K562 (cell line): ENCODE results near the gene KAT5. TPM values are rescaled to one million over a fixed set of nuclear protein-coding genes. Genes with fewer than 3 reads are reported as not detected.

Experiments used
- CHCHD3 ChIP-seq: fragments of 250-450 bp; sonication (Bioruptor Pico); IDR thresholded peaks from 2 replicates; pipeline ENCODE4 v2.1.2; 2022; ENCODE audit warnings: mild to moderate bottlenecking
- E4F1 ChIP-seq: fragments of 250-450 bp; sonication (Bioruptor Pico); IDR thresholded peaks from 2 replicates; pipeline ENCODE4 v1.5.0; 2021; ENCODE audit warnings: mild to moderate bottlenecking, borderline replicate concordance
- EP400 ChIP-seq: fragments of 450-650 bp; IDR thresholded peaks from 2 replicates; pipeline ENCODE4 v1.6.1; 2017; ENCODE audit warnings: antibody characterized with exemption, mild to moderate bottlenecking, moderate library complexity
- EZH2 ChIP-seq: IDR thresholded peaks from 2 replicates; pipeline ENCODE4 v1.6.1; 2012; ENCODE audit warnings: low read depth, mild to moderate bottlenecking, inconsistent platforms, low read length, borderline replicate concordance
- GTF2A2 ChIP-seq: IDR thresholded peaks from 2 replicates; pipeline ENCODE4 v1.6.1; 2016; ENCODE audit warnings: mild to moderate bottlenecking, missing genetic modification characterization, missing compliant biosample characterization
- GTF2F1 ChIP-seq: IDR thresholded peaks from 2 replicates; pipeline ENCODE4 v1.6.1; 2011; ENCODE audit warnings: low read depth, low read length, improper control_type of control experiment
- HNRNPLL ChIP-seq: fragments of 200-400 bp; formaldehyde crosslinking; IDR thresholded peaks from 2 replicates; pipeline ENCODE4 v1.6.1; 2017; ENCODE audit warnings: low read length, low read depth, mild to moderate bottlenecking; ENCODE audit not compliant: poor library complexity, severe bottlenecking
- HOXB6 ChIP-seq: fragments of 250-450 bp; sonication (Bioruptor Pico); IDR thresholded peaks from 2 replicates; pipeline ENCODE4 v1.5.1; 2022; ENCODE audit warnings: mild to moderate bottlenecking, borderline replicate concordance
- MTA1 ChIP-seq: fragments of 450-650 bp; IDR thresholded peaks from 2 replicates; pipeline ENCODE4 v1.6.1; 2017; ENCODE audit warnings: borderline replicate concordance
- NONO ChIP-seq, 2 experiments: fragments of 200-400 bp in 1 of 2; fragments of 450-650 bp in 1 of 2; formaldehyde crosslinking in 1 of 2; IDR thresholded peaks; 2 replicates each; pipeline ENCODE4 v1.6.1; 2017; ENCODE audit warnings: low read depth in 2 of 2, mild to moderate bottlenecking in 2 of 2, moderate library complexity in 2 of 2, low read length in 1 of 2
- NUFIP1 ChIP-seq: fragments of 450-650 bp; IDR thresholded peaks from 2 replicates; pipeline ENCODE4 v1.6.1; 2018; ENCODE audit not compliant: partially characterized antibody
- OTX1 ChIP-seq: fragments of 450-650 bp; formaldehyde crosslinking; IDR thresholded peaks from 2 replicates; pipeline ENCODE4 v1.4.0; 2022; ENCODE audit warnings: mild to moderate bottlenecking
- PRPF4 ChIP-seq: fragments of 200-400 bp; formaldehyde crosslinking; IDR thresholded peaks from one replicate; pipeline ENCODE4 v1.6.1; 2017; ENCODE audit warnings: low read length, low read depth, mild to moderate bottlenecking; ENCODE audit not compliant: insufficient read depth, poor library complexity, severe bottlenecking
- RFX1 ChIP-seq: fragments of 450-650 bp; IDR thresholded peaks from 2 replicates; pipeline ENCODE4 v1.6.1; 2016; ENCODE audit warnings: mild to moderate bottlenecking, moderate library complexity
- SREBF1 ChIP-seq: fragments of 150-350 bp; IDR thresholded peaks from 2 replicates; pipeline ENCODE4 v1.6.1; 2014; ENCODE audit warnings: antibody characterized with exemption, low read depth, low read length, borderline replicate concordance
- TSC22D4 ChIP-seq: fragments of 450-650 bp; IDR thresholded peaks from 2 replicates; pipeline ENCODE4 v1.6.1; 2016; ENCODE audit warnings: missing genetic modification characterization, missing biosample characterization, control low read depth
- WHSC1 ChIP-seq: IDR thresholded peaks from one replicate; pipeline ENCODE4 v1.6.1; 2012; ENCODE audit warnings: low read length, control low read depth, inconsistent platforms
- polyA plus RNA-seq, 8 experiments: library from polyadenylated mRNA; depleted of rRNA in 4 of 8; stranded (reverse) in 5 of 8; unstranded in 3 of 8; fragments of >200 nt; fragmentation: Nextera tagmentation in 2 of 8; fragmentation: Illumina TruSeq in 1 of 8; extraction: Ambion mirVana in 2 of 8; extraction: Trizol in 1 of 8; gene quantifications; 2 replicates each; pipeline versions ENCODE4 v1.2.1 to v1.2.3, GENCODE V29; 2011 to 2014; ENCODE audit warnings: inconsistent platforms in 1 of 8, missing spikeins in 1 of 8
- total RNA-seq, 7 experiments: library from RNA; depleted of rRNA in 6 of 7; stranded (reverse); fragments of >200 nt in 6 of 7; fragmentation: Illumina TruSeq in 2 of 7; extraction: Trizol in 2 of 7; gene quantifications; 2 replicates each; pipeline versions ENCODE4 v1.2.1 to v1.2.3, GENCODE V29; 2011 to 2021; ENCODE audit warnings: low replicate concordance in 1 of 7
- TF ChIP-seq, protein P1 (sequence below): sonication (generic); IDR thresholded peaks from 2 replicates; pipeline ENCODE4 v1.6.1; 2016
- TF ChIP-seq, protein P2 (sequence below): sonication (generic); formaldehyde crosslinking; IDR thresholded peaks from 2 replicates; pipeline ENCODE4 v1.8.0; 2022; ENCODE audit warnings: missing genetic modification reagents, mild to moderate bottlenecking, borderline replicate concordance
- TF ChIP-seq, protein P3 (sequence below), 2 experiments: IDR thresholded peaks; 2 replicates each; pipeline ENCODE4 v1.6.1; 2011; ENCODE audit warnings: borderline replicate concordance in 1 of 2, control low read depth in 1 of 2, low read depth in 1 of 2, low read length in 1 of 2, mild to moderate bottlenecking in 1 of 2, mixed read lengths in 1 of 2, moderate library complexity in 1 of 2; ENCODE audit not compliant: insufficient read depth in 1 of 2, insufficient read length in 1 of 2, poor library complexity in 1 of 2, severe bottlenecking in 1 of 2; ENCODE audit errors: extremely low read depth in 1 of 2

KAT5 gene
- total and polyA plus RNA-seq, 9 of the 15 experiments (the other 6 are each of a cell fraction or from before 2014, with no cell fraction given) = 3.6 to 76.8 (median 52.7) TPM

DNA sequence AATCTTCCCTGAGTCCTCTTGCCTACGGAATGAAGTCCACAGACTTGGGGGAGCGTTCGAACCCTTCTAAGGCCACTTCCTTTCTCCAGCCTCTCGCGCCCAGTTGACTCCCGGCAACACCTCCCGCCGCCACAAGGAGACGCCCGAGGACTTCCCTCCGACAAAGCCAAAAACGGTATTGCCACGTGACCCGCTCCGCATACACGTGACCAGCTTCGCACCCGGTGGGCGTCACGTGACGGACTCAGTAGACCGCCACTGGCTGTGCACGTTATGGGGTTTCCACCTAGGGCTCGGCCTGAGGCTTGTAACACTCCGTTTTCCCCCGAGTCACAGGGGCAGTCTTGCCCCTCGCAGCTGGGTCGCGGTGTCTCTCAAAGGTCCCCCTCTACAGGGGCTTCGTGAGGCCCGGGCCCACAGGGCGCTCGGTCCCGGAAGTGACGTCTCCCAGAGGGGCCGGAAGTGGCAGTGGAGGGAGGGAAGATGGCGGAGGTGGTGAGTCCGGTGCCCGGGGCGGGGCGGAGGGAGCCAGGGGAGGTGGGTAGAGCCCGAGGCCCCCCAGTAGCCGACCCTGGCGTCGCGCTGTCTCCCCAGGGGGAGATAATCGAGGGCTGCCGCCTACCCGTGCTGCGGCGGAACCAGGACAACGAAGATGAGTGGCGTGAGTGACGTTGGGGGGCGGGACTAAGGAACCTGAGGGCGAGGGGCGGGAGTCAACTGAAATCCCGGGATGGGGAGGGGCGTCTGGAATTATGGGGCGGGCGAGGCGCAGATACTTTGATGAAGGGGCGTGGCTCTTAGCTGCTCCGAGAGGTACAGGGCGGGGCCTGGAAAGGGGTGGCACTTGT lies at the start of gene KAT5 (continued):
- TF ChIP-seq, protein P1, sequence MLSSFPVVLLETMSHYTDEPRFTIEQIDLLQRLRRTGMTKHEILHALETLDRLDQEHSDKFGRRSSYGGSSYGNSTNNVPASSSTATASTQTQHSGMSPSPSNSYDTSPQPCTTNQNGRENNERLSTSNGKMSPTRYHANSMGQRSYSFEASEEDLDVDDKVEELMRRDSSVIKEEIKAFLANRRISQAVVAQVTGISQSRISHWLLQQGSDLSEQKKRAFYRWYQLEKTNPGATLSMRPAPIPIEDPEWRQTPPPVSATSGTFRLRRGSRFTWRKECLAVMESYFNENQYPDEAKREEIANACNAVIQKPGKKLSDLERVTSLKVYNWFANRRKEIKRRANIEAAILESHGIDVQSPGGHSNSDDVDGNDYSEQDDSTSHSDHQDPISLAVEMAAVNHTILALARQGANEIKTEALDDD = no peak
- TF ChIP-seq HOXB6 = no peak
- TF ChIP-seq GTF2A2 (tag) = no peak
- no peak for TF ChIP-seq TSC22D4 (tag)
- peak; percentile 50 for TF ChIP-seq NUFIP1
- no peak for TF ChIP-seq E4F1 (CRISPR knock-in tag)
- TF ChIP-seq PRPF4 = peak; percentile 40
- TF ChIP-seq RFX1 = no peak; the same call in 1 of the 2 replicates
- no peak for TF ChIP-seq CHCHD3 (CRISPR knock-in tag)
- TF ChIP-seq OTX1 (CRISPR knock-in tag) = no peak
- TF ChIP-seq EZH2 = no peak
- TF ChIP-seq SREBF1 = peak; percentile 86
- TF ChIP-seq, protein P2, sequence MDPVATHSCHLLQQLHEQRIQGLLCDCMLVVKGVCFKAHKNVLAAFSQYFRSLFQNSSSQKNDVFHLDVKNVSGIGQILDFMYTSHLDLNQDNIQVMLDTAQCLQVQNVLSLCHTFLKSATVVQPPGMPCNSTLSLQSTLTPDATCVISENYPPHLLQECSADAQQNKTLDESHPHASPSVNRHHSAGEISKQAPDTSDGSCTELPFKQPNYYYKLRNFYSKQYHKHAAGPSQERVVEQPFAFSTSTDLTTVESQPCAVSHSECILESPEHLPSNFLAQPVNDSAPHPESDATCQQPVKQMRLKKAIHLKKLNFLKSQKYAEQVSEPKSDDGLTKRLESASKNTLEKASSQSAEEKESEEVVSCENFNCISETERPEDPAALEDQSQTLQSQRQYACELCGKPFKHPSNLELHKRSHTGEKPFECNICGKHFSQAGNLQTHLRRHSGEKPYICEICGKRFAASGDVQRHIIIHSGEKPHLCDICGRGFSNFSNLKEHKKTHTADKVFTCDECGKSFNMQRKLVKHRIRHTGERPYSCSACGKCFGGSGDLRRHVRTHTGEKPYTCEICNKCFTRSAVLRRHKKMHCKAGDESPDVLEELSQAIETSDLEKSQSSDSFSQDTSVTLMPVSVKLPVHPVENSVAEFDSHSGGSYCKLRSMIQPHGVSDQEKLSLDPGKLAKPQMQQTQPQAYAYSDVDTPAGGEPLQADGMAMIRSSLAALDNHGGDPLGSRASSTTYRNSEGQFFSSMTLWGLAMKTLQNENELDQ = 0 out of 2 replicates have a peak, but pooled peaks have one; percentile 44
- TF ChIP-seq NONO (IDR thresholded peaks at IDR 0.05; ENCODE audit: low read depth in 2 of 2, low read length in 1 of 2) = peak in 1 of 2 experiments; percentile 44; a peak in 1 of 4 replicates
- TF ChIP-seq HNRNPLL = no peak
- TF ChIP-seq, protein P3, sequence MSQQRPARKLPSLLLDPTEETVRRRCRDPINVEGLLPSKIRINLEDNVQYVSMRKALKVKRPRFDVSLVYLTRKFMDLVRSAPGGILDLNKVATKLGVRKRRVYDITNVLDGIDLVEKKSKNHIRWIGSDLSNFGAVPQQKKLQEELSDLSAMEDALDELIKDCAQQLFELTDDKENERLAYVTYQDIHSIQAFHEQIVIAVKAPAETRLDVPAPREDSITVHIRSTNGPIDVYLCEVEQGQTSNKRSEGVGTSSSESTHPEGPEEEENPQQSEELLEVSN (IDR thresholded peaks at IDR 0.05; ENCODE audit: borderline replicate concordance in 1 of 2, extremely low read depth in 1 of 2, insufficient read depth in 1 of 2, insufficient read length in 1 of 2, low read depth in 1 of 2, low read length in 1 of 2, poor library complexity in 1 of 2, severe bottlenecking in 1 of 2) = peak; percentile 93 to 97
- peak; percentile 97 for TF ChIP-seq MTA1
- TF ChIP-seq WHSC1 = no peak
- TF ChIP-seq GTF2F1 = 0 out of 2 replicates have a peak, but pooled peaks have one; percentile 38
- peak; percentile 99 for TF ChIP-seq EP400
